HEK293 (cell line): ENCODE measurements around the gene LIMA1.

ENCODE experiments used
- CTCF ChIA-PET: fragments of 350-600 bp; formaldehyde crosslinking; extraction: SDS; loops from one replicate; lab custom pipeline; 2021; ENCODE audit warnings: antibody characterized with exemption; lab: Yijun Ruan, JAX
- POLR2A ChIA-PET: fragments of 300-600 bp; formaldehyde crosslinking; extraction: SDS; loops from one replicate; lab custom pipeline; 2020; ENCODE audit warnings: antibody characterized with exemption, inconsistent platforms; lab: Yijun Ruan, JAX
- H3K27ac ChIP-seq: fragments of 200-500 bp; sonication (Bioruptor generic); 2 replicates; pipeline ENCODE4 v1.5.1; 2014; ENCODE audit warnings: low read depth, low read length, control low read depth, inconsistent platforms; ENCODE audit errors: extremely low read depth
- H3K36me3 ChIP-seq, 2 experiments: fragments of 200-500 bp in 1 of 2; sonication (Bioruptor generic) in 1 of 2; 1 replicate in 1 of 2; 2 replicates in 1 of 2; pipeline ENCODE4 v1.5.1; 2014 to 2017; ENCODE audit warnings: inconsistent platforms in 2 of 2, low read length in 2 of 2; ENCODE audit not compliant: control insufficient read depth in 2 of 2, insufficient read depth in 1 of 2
- H3K4me1 ChIP-seq: fragments of 200-500 bp; sonication (Bioruptor generic); 2 replicates; pipeline ENCODE4 v1.5.1; 2014; ENCODE audit warnings: mild to moderate bottlenecking, low read length, inconsistent platforms; ENCODE audit not compliant: control insufficient read depth, insufficient read depth
- H3K4me3 ChIP-seq: 2 replicates; pipeline ENCODE4 v1.5.1; 2011; ENCODE audit warnings: low read depth, mild to moderate bottlenecking, control low read depth, low read length, moderate library complexity
- H3K9me3 ChIP-seq: fragments of 200-500 bp; sonication (Bioruptor generic); 2 replicates; pipeline ENCODE4 v1.5.1; 2014; ENCODE audit warnings: low read depth, low read length, inconsistent platforms; ENCODE audit not compliant: control insufficient read depth, insufficient read depth
- GLI4 ChIP-seq: fragments of 450-650 bp; formaldehyde crosslinking; IDR thresholded peaks from 2 replicates; pipeline ENCODE4 v1.5.1; 2016; ENCODE audit warnings: missing biosample characterization, missing genetic modification characterization
- KLF1 ChIP-seq: fragments of 450-650 bp; formaldehyde crosslinking; IDR thresholded peaks from 2 replicates; pipeline ENCODE4 v1.5.1; 2016; ENCODE audit warnings: missing biosample characterization, missing genetic modification characterization
- KLF10 ChIP-seq: fragments of 450-650 bp; IDR thresholded peaks from 2 replicates; pipeline ENCODE4 v1.5.1; 2018; ENCODE audit warnings: missing biosample characterization, mild to moderate bottlenecking, missing genetic modification characterization
- MYNN ChIP-seq: fragments of 450-650 bp; formaldehyde crosslinking; IDR thresholded peaks from 2 replicates; pipeline ENCODE4 v1.5.1; 2016; ENCODE audit warnings: missing biosample characterization, missing genetic modification characterization, borderline replicate concordance
- ZEB2 ChIP-seq: fragments of 450-650 bp; formaldehyde crosslinking; IDR thresholded peaks from 2 replicates; pipeline ENCODE4 v1.5.1; 2016; ENCODE audit warnings: missing biosample characterization, missing genetic modification characterization
- ZFP3 ChIP-seq: fragments of 450-650 bp; formaldehyde crosslinking; IDR thresholded peaks from 2 replicates; pipeline ENCODE4 v1.5.1; 2016; ENCODE audit warnings: low read depth, missing biosample characterization, missing genetic modification characterization
- ZNF114 ChIP-seq: fragments of 450-650 bp; formaldehyde crosslinking; IDR thresholded peaks from 2 replicates; pipeline ENCODE4 v1.5.0; 2017; ENCODE audit warnings: missing biosample characterization, missing genetic modification characterization
- ZNF221 ChIP-seq: fragments of 450-650 bp; formaldehyde crosslinking; IDR thresholded peaks from 2 replicates; pipeline ENCODE4 v1.5.1; 2017; ENCODE audit warnings: missing biosample characterization, missing genetic modification characterization, borderline replicate concordance
- ZNF239 ChIP-seq: fragments of 450-650 bp; formaldehyde crosslinking; IDR thresholded peaks from 2 replicates; pipeline ENCODE4 v1.5.1; 2016; ENCODE audit warnings: missing biosample characterization, missing genetic modification characterization
- ZNF341 ChIP-seq: fragments of 450-650 bp; formaldehyde crosslinking; IDR thresholded peaks from 2 replicates; pipeline ENCODE4; 2016; ENCODE audit warnings: low read depth, missing biosample characterization, missing genetic modification characterization
- ZNF354C ChIP-seq: fragments of 450-650 bp; formaldehyde crosslinking; IDR thresholded peaks from 2 replicates; pipeline ENCODE4 v1.5.1; 2016; ENCODE audit warnings: missing biosample characterization, missing genetic modification characterization, low read depth, borderline replicate concordance
- ZNF426 ChIP-seq: fragments of 450-650 bp; formaldehyde crosslinking; IDR thresholded peaks from 2 replicates; pipeline ENCODE4 v1.5.1; 2017; ENCODE audit warnings: missing biosample characterization, missing genetic modification characterization, mild to moderate bottlenecking, inconsistent platforms, moderate library complexity
- ZNF529 ChIP-seq: fragments of 450-650 bp; formaldehyde crosslinking; IDR thresholded peaks from 2 replicates; pipeline ENCODE4 v1.5.1; 2017; ENCODE audit warnings: missing genetic modification characterization, missing biosample characterization; ENCODE audit not compliant: insufficient replicate concordance
- ZNF544 ChIP-seq: fragments of 450-650 bp; formaldehyde crosslinking; IDR thresholded peaks from 2 replicates; pipeline ENCODE4 v1.5.0; 2017; ENCODE audit warnings: missing biosample characterization, missing genetic modification characterization
- ZNF585B ChIP-seq: fragments of 450-650 bp; formaldehyde crosslinking; IDR thresholded peaks from 2 replicates; pipeline ENCODE4 v1.5.1; 2016; ENCODE audit warnings: missing biosample characterization, missing genetic modification characterization
- ZNF658 ChIP-seq: fragments of 450-650 bp; formaldehyde crosslinking; IDR thresholded peaks from 2 replicates; pipeline ENCODE4; 2016; ENCODE audit warnings: missing biosample characterization, missing genetic modification characterization
- ZNF843 ChIP-seq: fragments of 450-650 bp; formaldehyde crosslinking; IDR thresholded peaks from 2 replicates; pipeline ENCODE4 v1.5.1; 2016; ENCODE audit warnings: missing biosample characterization, missing genetic modification characterization
- ZSCAN16 ChIP-seq: fragments of 450-650 bp; formaldehyde crosslinking; IDR thresholded peaks from 2 replicates; pipeline ENCODE4 v1.5.1; 2016; ENCODE audit warnings: missing biosample characterization, missing genetic modification characterization
- ZSCAN30 ChIP-seq: fragments of 450-650 bp; IDR thresholded peaks from 2 replicates; pipeline ENCODE4 v1.5.1; 2018; ENCODE audit warnings: missing biosample characterization, mild to moderate bottlenecking, missing genetic modification characterization, moderate library complexity
- ZXDB ChIP-seq: fragments of 450-650 bp; formaldehyde crosslinking; IDR thresholded peaks from 2 replicates; pipeline ENCODE4 v1.5.1; 2016; ENCODE audit warnings: missing biosample characterization, missing genetic modification characterization
- TF ChIP-seq, protein P1 (sequence below): fragments of 450-650 bp; formaldehyde crosslinking; IDR thresholded peaks from 2 replicates; pipeline ENCODE4 v1.5.1; 2017; ENCODE audit warnings: missing biosample characterization, missing genetic modification characterization
- TF ChIP-seq, protein P2 (sequence below): IDR thresholded peaks from 2 replicates; pipeline ENCODE4 v1.6.1; 2011; ENCODE audit warnings: mild to moderate bottlenecking, low read depth, low read length, borderline replicate concordance
- TF ChIP-seq, protein P3 (sequence below): fragments of 450-650 bp; formaldehyde crosslinking; IDR thresholded peaks from 2 replicates; pipeline ENCODE4 v1.5.1; 2016; ENCODE audit warnings: missing biosample characterization, missing genetic modification characterization
- TF ChIP-seq, protein P4 (sequence below): fragments of 450-650 bp; formaldehyde crosslinking; IDR thresholded peaks from 2 replicates; pipeline ENCODE4 v1.5.1; 2016; ENCODE audit warnings: missing biosample characterization, missing genetic modification characterization
- TF ChIP-seq, protein P5 (sequence below): fragments of 450-650 bp; IDR thresholded peaks from 2 replicates; pipeline ENCODE4 v1.5.1; 2018; ENCODE audit warnings: missing biosample characterization, mild to moderate bottlenecking, missing genetic modification characterization
- TF ChIP-seq, protein P6 (sequence below): fragments of 450-650 bp; formaldehyde crosslinking; IDR thresholded peaks from 2 replicates; pipeline ENCODE4 v1.5.1; 2016; ENCODE audit warnings: missing biosample characterization, missing genetic modification characterization

LIMA1 gene

DNA sequence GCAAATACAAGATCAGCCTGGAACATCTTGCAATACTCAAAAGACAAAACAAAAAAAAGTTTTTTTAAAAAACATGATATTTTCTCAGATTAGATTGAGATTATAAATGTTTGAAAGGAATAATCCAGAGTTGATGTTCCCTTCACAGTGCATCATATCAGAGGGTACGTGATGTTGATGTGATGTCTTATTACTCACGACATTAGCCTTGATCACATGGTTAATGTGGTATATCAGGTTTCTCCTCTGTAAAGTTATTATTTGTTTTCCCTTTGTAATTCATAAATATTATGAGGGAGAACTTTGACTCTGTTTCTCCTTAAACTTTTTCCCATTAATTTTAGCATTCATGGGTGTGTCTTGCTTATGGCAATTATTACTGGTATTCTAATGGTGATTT is 26.6 kb downstream of the LIMA1 start:
- no peak overlapping the region for H3K4me3 ChIP-seq
- POLR2A ChIA-PET, result no interaction called here
- CTCF ChIA-PET, result interaction anchor here (0.8 kb wide), 1 partner anchor 217 kb away, joined by 5 read pairs; no protein-coding TSS in a partner anchor
- peaks cover 25% of the 10 kb centered on the region for H3K4me1 ChIP-seq
- TF ChIP-seq, protein P1, sequence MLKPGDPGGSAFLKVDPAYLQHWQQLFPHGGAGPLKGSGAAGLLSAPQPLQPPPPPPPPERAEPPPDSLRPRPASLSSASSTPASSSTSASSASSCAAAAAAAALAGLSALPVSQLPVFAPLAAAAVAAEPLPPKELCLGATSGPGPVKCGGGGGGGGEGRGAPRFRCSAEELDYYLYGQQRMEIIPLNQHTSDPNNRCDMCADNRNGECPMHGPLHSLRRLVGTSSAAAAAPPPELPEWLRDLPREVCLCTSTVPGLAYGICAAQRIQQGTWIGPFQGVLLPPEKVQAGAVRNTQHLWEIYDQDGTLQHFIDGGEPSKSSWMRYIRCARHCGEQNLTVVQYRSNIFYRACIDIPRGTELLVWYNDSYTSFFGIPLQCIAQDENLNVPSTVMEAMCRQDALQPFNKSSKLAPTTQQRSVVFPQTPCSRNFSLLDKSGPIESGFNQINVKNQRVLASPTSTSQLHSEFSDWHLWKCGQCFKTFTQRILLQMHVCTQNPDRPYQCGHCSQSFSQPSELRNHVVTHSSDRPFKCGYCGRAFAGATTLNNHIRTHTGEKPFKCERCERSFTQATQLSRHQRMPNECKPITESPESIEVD (tag by site-specific recombination), result no peak; the same call in 1 of the 2 replicates
- no peak for TF ChIP-seq GLI4 (tag by site-specific recombination)
- no peak for TF ChIP-seq ZSCAN16 (tag by site-specific recombination)
- TF ChIP-seq, protein P2, sequence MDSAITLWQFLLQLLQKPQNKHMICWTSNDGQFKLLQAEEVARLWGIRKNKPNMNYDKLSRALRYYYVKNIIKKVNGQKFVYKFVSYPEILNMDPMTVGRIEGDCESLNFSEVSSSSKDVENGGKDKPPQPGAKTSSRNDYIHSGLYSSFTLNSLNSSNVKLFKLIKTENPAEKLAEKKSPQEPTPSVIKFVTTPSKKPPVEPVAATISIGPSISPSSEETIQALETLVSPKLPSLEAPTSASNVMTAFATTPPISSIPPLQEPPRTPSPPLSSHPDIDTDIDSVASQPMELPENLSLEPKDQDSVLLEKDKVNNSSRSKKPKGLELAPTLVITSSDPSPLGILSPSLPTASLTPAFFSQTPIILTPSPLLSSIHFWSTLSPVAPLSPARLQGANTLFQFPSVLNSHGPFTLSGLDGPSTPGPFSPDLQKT, result no peak
- TF ChIP-seq ZNF354C (tag by site-specific recombination), result no peak
- TF ChIP-seq, protein P3, sequence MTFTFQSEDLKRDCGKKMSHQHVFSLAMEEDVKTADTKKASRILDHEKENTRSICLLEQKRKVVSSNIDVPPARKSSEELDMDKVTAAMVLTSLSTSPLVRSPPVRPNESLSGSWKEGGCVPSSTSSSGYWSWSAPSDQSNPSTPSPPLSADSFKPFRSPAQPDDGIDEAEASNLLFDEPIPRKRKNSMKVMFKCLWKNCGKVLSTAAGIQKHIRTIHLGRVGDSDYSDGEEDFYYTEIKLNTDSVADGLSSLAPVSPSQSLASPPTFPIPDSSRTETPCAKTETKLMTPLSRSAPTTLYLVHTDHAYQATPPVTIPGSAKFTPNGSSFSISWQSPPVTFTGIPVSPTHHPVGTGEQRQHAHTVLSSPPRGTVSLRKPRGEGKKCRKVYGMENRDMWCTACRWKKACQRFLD, result no peak
- no peak for TF ChIP-seq ZXDB (tag by site-specific recombination)
- TF ChIP-seq, protein P4, sequence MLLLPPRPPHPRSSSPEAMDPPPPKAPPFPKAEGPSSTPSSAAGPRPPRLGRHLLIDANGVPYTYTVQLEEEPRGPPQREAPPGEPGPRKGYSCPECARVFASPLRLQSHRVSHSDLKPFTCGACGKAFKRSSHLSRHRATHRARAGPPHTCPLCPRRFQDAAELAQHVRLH (tag by site-specific recombination), result no peak
- TF ChIP-seq ZNF544 (tag by site-specific recombination), result no peak
- TF ChIP-seq ZNF114 (tag by site-specific recombination), result no peak
- TF ChIP-seq ZNF658 (tag by site-specific recombination), result no peak
- no peak for TF ChIP-seq ZEB2 (tag by site-specific recombination)
- TF ChIP-seq ZNF585B (tag by site-specific recombination), result no peak
- no peak for TF ChIP-seq ZNF239 (tag by site-specific recombination)
- no peak for TF ChIP-seq ZNF341 (tag by site-specific recombination)
- H3K27ac ChIP-seq, result no peak overlapping the region
- no peaks in the 10 kb centered on the region for H3K36me3 ChIP-seq
- H3K9me3 ChIP-seq, result no peaks in the 10 kb centered on the region

DNA sequence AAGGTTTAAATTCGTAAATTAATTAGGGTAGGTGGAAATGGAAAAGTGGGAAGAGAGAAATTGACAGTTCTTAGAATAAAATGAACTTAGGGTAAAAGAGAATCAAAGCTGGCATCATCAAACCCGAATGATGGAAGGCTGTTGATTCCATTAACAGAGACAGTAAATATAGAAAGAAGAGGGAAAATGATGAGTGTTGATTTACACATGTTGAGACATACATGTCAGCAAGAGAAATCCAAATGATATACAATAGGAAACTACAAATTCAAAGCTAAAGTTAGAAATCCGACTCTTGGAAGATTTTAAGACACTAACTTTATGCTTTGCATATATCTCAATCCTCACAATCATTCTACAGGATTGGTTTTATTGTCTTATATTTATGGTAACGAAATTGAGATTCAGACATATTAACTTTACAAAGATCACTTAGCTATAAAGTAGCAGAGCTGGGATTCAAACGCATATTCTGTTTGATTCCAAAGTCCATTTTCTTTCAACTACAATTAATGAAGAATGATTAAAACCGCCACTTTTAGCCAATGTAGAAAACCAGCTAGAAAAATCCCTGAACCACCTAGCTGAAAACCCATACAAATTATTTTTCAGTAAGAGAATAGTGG is 30.2 kb downstream of the LIMA1 start:
- Histone ChIP-seq H3K27ac (no peak overlapping the region), H3K9me3 (no peaks in the 10 kb centered on the region), H3K4me3 (no peak overlapping the region), H3K36me3 (no peaks in the 10 kb centered on the region), H3K4me1 (peaks cover 12% of the 10 kb centered on the region)
- POLR2A ChIA-PET, result interaction anchor here (1.1 kb wide), 1 partner anchor 31 kb away, joined by 3 read pairs; no protein-coding TSS in a partner anchor
- CTCF ChIA-PET, result interaction anchor here (0.9 kb wide), 1 partner anchor 11 kb away, joined by 3 read pairs; no protein-coding TSS in a partner anchor
- no peak for TF ChIP-seq KLF10 (tag by site-specific recombination)
- TF ChIP-seq, protein P5, sequence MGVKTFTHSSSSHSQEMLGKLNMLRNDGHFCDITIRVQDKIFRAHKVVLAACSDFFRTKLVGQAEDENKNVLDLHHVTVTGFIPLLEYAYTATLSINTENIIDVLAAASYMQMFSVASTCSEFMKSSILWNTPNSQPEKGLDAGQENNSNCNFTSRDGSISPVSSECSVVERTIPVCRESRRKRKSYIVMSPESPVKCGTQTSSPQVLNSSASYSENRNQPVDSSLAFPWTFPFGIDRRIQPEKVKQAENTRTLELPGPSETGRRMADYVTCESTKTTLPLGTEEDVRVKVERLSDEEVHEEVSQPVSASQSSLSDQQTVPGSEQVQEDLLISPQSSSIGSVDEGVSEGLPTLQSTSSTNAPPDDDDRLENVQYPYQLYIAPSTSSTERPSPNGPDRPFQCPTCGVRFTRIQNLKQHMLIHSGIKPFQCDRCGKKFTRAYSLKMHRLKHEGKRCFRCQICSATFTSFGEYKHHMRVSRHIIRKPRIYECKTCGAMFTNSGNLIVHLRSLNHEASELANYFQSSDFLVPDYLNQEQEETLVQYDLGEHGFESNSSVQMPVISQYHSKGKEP (tag by site-specific recombination), result no peak
- TF ChIP-seq, protein P6, sequence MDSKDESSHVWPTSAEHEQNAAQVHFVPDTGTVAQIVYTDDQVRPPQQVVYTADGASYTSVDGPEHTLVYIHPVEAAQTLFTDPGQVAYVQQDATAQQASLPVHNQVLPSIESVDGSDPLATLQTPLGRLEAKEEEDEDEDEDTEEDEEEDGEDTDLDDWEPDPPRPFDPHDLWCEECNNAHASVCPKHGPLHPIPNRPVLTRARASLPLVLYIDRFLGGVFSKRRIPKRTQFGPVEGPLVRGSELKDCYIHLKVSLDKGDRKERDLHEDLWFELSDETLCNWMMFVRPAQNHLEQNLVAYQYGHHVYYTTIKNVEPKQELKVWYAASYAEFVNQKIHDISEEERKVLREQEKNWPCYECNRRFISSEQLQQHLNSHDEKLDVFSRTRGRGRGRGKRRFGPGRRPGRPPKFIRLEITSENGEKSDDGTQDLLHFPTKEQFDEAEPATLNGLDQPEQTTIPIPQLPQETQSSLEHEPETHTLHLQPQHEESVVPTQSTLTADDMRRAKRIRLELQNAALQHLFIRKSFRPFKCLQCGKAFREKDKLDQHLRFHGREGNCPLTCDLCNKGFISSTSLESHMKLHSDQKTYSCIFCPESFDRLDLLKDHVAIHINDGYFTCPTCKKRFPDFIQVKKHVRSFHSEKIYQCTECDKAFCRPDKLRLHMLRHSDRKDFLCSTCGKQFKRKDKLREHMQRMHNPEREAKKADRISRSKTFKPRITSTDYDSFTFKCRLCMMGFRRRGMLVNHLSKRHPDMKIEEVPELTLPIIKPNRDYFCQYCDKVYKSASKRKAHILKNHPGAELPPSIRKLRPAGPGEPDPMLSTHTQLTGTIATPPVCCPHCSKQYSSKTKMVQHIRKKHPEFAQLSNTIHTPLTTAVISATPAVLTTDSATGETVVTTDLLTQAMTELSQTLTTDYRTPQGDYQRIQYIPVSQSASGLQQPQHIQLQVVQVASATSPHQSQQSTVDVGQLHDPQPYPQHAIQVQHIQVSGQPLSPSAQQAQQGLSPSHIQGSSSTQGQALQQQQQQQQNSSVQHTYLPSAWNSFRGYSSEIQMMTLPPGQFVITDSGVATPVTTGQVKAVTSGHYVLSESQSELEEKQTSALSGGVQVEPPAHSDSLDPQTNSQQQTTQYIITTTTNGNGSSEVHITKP (tag by site-specific recombination), result no peak
- no peak for TF ChIP-seq ZNF354C (tag by site-specific recombination)
- TF ChIP-seq ZFP3 (tag by site-specific recombination), result no peak
- no peak for TF ChIP-seq KLF1 (tag by site-specific recombination)
- TF ChIP-seq MYNN, result no peak
- no peak for TF ChIP-seq ZNF529
- TF ChIP-seq ZNF426 (tag by site-specific recombination), result no peak
- no peak for TF ChIP-seq ZNF221
- TF ChIP-seq ZSCAN30 (tag by site-specific recombination), result no peak
- TF ChIP-seq ZNF843 (tag by site-specific recombination), result no peak
